ENCODE data around the gene LPIN3. TPM values are rescaled to one million over a fixed set of nuclear protein-coding genes. Genes with fewer than 3 reads are reported as not detected.

Gene LPIN3, protein sequence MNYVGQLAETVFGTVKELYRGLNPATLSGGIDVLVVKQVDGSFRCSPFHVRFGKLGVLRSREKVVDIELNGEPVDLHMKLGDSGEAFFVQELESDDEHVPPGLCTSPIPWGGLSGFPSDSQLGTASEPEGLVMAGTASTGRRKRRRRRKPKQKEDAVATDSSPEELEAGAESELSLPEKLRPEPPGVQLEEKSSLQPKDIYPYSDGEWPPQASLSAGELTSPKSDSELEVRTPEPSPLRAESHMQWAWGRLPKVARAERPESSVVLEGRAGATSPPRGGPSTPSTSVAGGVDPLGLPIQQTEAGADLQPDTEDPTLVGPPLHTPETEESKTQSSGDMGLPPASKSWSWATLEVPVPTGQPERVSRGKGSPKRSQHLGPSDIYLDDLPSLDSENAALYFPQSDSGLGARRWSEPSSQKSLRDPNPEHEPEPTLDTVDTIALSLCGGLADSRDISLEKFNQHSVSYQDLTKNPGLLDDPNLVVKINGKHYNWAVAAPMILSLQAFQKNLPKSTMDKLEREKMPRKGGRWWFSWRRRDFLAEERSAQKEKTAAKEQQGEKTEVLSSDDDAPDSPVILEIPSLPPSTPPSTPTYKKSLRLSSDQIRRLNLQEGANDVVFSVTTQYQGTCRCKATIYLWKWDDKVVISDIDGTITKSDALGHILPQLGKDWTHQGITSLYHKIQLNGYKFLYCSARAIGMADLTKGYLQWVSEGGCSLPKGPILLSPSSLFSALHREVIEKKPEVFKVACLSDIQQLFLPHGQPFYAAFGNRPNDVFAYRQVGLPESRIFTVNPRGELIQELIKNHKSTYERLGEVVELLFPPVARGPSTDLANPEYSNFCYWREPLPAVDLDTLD
- 3.1 and 3.7 TPM in 2 replicates for total RNA-seq (2021; fragmentation: NEBNext Ultra II Directional; extraction: Animal tissue kit (Norgen Biotek cat#: 25700))
- polyA plus RNA-seq (2011; rRNA removed), result 3.9 and 5.1 TPM in 2 replicates
- 5.4 TPM for polyA plus RNA-seq (2011; cell fraction: cytosol; rRNA removed)
- polyA plus RNA-seq (2011; cell fraction: nucleus; rRNA removed), result 41.9 TPM
- polyA plus RNA-seq (2012, experiment 1 of 2), result 3.7 to 5.9 TPM (median 5.6 TPM) in 4 replicates
- polyA plus RNA-seq (2012, experiment 2 of 2), result 3.7 TPM
- polyA plus RNA-seq (2013, experiment 1 of 2), result 4.0 TPM
- polyA plus RNA-seq (2013, experiment 2 of 2), result 4.1 TPM
- polyA minus RNA-seq (2011; rRNA and poly(A)+ RNA removed), result 3.3 and 3.7 TPM in 2 replicates
- 2.3 TPM for polyA minus RNA-seq (2011; cell fraction: cytosol; rRNA and poly(A)+ RNA removed)
- 10.7 TPM for polyA minus RNA-seq (2011; cell fraction: nucleus; rRNA and poly(A)+ RNA removed)
- long read RNA-seq, experiment 1, partial matches to known transcripts, result 0 of 1 reads
- long read RNA-seq, experiment 1, other reads (novel, unspliced or antisense), result 1 of 1 reads
- long read RNA-seq, experiment 2, result 0 reads

DNA sequence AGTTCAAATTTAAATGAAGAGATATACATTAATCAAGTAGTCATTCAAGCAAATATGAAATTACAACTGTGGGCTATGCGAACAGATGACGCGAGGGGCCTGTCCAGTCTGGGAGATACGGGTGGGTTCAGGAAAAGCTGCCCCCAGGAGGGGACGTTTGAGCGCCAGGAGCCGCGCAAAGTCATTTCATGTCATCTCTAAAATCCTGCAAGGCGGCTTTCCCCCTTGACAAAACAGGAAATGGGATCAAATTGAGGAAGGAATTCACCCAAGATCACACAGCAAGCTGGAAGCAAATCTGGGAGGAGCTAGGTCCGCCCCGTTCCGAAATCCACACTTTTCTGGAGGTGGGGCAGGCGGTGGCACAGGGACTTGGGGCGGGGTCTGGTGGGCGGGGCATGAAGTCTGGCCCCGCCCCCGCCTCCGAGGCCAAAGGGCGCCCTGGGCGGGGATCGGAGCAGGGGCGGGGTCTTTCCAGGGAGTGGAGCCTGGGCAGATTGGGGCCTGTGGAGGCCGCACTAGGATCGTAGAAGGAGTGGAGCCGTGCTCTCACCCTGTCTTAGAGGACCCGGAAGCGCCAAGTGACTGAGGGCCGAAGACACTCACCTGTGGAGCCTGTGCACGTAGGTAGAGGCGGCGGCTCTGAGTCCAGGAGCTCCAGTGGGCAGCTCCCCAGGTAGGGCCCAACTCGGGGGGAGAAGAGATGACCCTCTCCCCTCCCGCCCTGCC, at the start of gene LPIN3:
Gene LPIN3 (plus strand): TSS at position 495 of the 729 bp plus-strand sequence. CDS start 4,983 bp downstream, outside the sequence.
- Histone ChIP-seq H3K56ac (replicated peaks; ENCODE audit: insufficient read length, low read depth, low read length) (no peak within 1 kb of the TSS), H3K4me2 (ENCODE audit: insufficient read depth in 1 of 2, low read depth in 2 of 2, low read length in 2 of 2) (peak within 1 kb of the TSS; percentile 30 to 80), H3K14ac (ENCODE audit: insufficient read length) (no peak within 1 kb of the TSS), H3K36me3 (ENCODE audit: control insufficient read depth in 2 of 4, insufficient read depth in 4 of 4, low read length in 3 of 4) (no peaks in the 10 kb centered on the region), H3K9me3 (ENCODE audit: insufficient read depth in 2 of 2, low read depth in 1 of 2, low read length in 1 of 2) (no peaks in the 10 kb centered on the region), H3K4me1 (replicated peaks in 1 of 4; ENCODE audit: control insufficient read depth in 3 of 4, insufficient read depth in 4 of 4, low read length in 3 of 4) (peaks cover 3 to 13% (median 6%) of the 10 kb centered on the region in 4 experiments; a peak in 5 of 7 replicates), H4K91ac (replicated peaks; ENCODE audit: insufficient read length, low read length) (peak within 1 kb of the TSS; percentile 7), H4K8ac (ENCODE audit: extremely low read depth, insufficient read depth, low read length) (peak within 1 kb of the TSS; percentile 88), H2BK15ac (ENCODE audit: low read length) (0 out of 2 replicates have a peak within 1 kb of the TSS, but pooled peaks have one; percentile 36), H2AK5ac (ENCODE audit: low read depth, low read length) (no peak within 1 kb of the TSS), H3K27me3 (replicated peaks in 1 of 4; ENCODE audit: control insufficient read depth in 3 of 4, extremely low read depth in 1 of 4, insufficient read depth in 3 of 4, low read length in 3 of 4) (peaks cover 0 to 7% (median 2%) of the 10 kb centered on the region in 4 experiments; a peak in 1 of 7 replicates), H3K4me3 (ENCODE audit: extremely low read depth in 1 of 4, insufficient read depth in 2 of 4, low read depth in 3 of 4, low read length in 4 of 4) (peak within 1 kb of the TSS; percentile 1 to 62 (median 41); a peak in 7 of 8 replicates), H3K18ac (ENCODE audit: extremely low read depth, low read length) (peak within 1 kb of the TSS; percentile 66), H2BK12ac (ENCODE audit: low read depth, low read length) (peak within 1 kb of the TSS; percentile 1; the same call in 1 of the 2 replicates), H3K79me1 (ENCODE audit: low read depth, low read length) (no peaks in the 10 kb centered on the region), H3K79me2 (ENCODE audit: control insufficient read depth in 1 of 2, insufficient read depth in 2 of 2, low read length in 2 of 2) (no peaks in the 10 kb centered on the region), H2BK20ac (ENCODE audit: low read length) (peak within 1 kb of the TSS; percentile 75; the same call in 1 of the 2 replicates), H4K20me1 (replicated peaks in 1 of 2; ENCODE audit: control insufficient read depth in 1 of 2, insufficient read depth in 2 of 2, low read length in 2 of 2) (no peaks in the 10 kb centered on the region), H3K27ac (ENCODE audit: low read depth, low read length) (no peak within 1 kb of the TSS), H2BK120ac (replicated peaks; ENCODE audit: low read depth, low read length) (peak within 1 kb of the TSS; percentile 36), H3K23me2 (ENCODE audit: low read depth, low read length) (no peaks in the 10 kb centered on the region), H3K23ac (ENCODE audit: insufficient read length) (no peak within 1 kb of the TSS), H2AFZ (ENCODE audit: low read length) (peak within 1 kb of the TSS; percentile 90), H4K5ac (ENCODE audit: insufficient read length, low read depth, low read length) (no peak within 1 kb of the TSS), H3K9ac (replicated peaks in 1 of 4; ENCODE audit: extremely low read depth in 1 of 4, low read depth in 3 of 4, low read length in 3 of 4) (no peak within 1 kb of the TSS; a peak in 1 of 7 replicates), H2BK5ac (ENCODE audit: low read depth, low read length) (peak within 1 kb of the TSS; percentile 36; the same call in 1 of the 2 replicates), H3K4ac (replicated peaks; ENCODE audit: insufficient read length, low read depth, low read length) (peak within 1 kb of the TSS; percentile 29)
- ChIA-PET POLR2A (ENCODE audit: partially characterized antibody) (interaction anchor here (0.8 to 1.7 kb wide), 8 partner anchors 23 to 203 kb away, joined by 3 to 7 read pairs (median 3); partner anchors contain the start of gene PLCG1), CTCF (ENCODE audit: partially characterized antibody) (interaction anchor here (0.6 to 6.0 kb wide), 54 partner anchors 10 to 374 kb away, joined by 3 to 112 read pairs (median 4); no protein-coding TSS in a partner anchor)
- FAIRE-seq (no peak), DNase-seq (ENCODE audit: low read depth in 1 of 2, low spot score in 2 of 2) (peak; percentile 81 to 91)
- 10% methylated on average over 17 of the region's 33 CpGs; no CpG with 5 or more reads in 1 of the 2 experiments for WGBS, 2 experiments (ENCODE audit: extremely low coverage in 1 of 2, insufficient coverage in 1 of 2, insufficient read length in 1 of 2, insufficient replicate concordance in 2 of 2, low coverage in 1 of 2, low lambda C conversion rate in 2 of 2, missing lambda C conversion rate in 1 of 2)
- peak; percentile 35; the same call in 1 of the 2 replicates for TF ChIP-seq PHF8 (conservative IDR thresholded peaks at IDR 0.05; ENCODE audit: low read depth, low read length)
- TF ChIP-seq CEBPB (IDR thresholded peaks at IDR 0.05; ENCODE audit: low read depth, low read length), result no peak
- TF ChIP-seq EP300 (IDR thresholded peaks at IDR 0.05; ENCODE audit: borderline replicate concordance in 1 of 2, low read depth in 2 of 2, low read length in 2 of 2), result no peak
- no peak for TF ChIP-seq SIRT6 (IDR thresholded peaks at IDR 0.05; ENCODE audit: low read length)
- TF ChIP-seq EZH2 (IDR thresholded peaks at IDR 0.05; ENCODE audit: low read depth, low read length, severe bottlenecking), result no peak

All from H1 (cell line).